ENCODE data around the gene CRMP1.

DNA sequence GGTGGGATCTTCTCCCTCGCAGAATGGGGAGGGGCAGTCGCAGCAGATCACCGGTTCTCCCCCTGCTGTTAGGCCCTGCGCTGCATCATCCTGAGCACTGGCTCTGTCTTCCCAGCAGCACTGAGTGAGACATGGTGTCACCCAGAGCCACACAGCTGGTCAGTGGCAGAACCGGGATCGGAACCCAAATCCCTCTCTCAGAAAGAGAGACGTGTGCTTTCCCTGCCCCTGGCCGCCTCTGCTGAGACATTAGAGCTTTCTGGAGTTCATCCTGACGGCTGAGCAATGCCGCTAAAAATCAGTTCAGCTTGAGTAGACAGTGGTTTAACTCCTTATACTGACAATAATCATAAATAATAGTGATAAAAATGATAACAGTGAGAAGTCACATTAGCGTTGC is 93.9 kb downstream of the CRMP1 start:
- TF ChIP-seq, protein P1, sequence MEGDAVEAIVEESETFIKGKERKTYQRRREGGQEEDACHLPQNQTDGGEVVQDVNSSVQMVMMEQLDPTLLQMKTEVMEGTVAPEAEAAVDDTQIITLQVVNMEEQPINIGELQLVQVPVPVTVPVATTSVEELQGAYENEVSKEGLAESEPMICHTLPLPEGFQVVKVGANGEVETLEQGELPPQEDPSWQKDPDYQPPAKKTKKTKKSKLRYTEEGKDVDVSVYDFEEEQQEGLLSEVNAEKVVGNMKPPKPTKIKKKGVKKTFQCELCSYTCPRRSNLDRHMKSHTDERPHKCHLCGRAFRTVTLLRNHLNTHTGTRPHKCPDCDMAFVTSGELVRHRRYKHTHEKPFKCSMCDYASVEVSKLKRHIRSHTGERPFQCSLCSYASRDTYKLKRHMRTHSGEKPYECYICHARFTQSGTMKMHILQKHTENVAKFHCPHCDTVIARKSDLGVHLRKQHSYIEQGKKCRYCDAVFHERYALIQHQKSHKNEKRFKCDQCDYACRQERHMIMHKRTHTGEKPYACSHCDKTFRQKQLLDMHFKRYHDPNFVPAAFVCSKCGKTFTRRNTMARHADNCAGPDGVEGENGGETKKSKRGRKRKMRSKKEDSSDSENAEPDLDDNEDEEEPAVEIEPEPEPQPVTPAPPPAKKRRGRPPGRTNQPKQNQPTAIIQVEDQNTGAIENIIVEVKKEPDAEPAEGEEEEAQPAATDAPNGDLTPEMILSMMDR (IDR thresholded peaks at IDR 0.05) = no peak
- TF ChIP-seq POLR2A (IDR thresholded peaks at IDR 0.05) = no peak
- no peak for TF ChIP-seq EP300 (IDR thresholded peaks at IDR 0.05)
